ENCODE measurements around the gene AHNAK.
A peak's percentile ranks its signal among the peaks of the same experiment; 100 is the strongest.

AHNAK gene

DNA sequence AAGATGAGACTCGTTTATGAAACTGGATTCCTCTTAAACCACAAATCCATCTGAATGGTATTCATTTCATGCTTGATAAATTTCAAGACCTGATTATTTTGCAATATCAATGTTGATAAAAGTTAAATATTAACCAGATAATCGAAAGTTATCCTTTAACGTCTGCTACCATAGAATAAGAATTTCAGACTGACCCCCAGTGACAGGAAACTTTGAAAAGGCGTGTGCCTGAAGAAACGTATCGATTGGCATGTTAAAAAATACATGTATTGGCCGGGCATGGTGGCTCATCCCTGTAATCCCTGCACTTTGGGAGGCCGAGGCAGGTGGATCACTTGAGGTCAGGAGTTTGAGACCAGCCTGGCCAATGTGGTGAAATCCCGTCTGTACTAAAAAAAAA is 113.9 kb downstream of the AHNAK start:
- no peak for DNase-seq

DNA sequence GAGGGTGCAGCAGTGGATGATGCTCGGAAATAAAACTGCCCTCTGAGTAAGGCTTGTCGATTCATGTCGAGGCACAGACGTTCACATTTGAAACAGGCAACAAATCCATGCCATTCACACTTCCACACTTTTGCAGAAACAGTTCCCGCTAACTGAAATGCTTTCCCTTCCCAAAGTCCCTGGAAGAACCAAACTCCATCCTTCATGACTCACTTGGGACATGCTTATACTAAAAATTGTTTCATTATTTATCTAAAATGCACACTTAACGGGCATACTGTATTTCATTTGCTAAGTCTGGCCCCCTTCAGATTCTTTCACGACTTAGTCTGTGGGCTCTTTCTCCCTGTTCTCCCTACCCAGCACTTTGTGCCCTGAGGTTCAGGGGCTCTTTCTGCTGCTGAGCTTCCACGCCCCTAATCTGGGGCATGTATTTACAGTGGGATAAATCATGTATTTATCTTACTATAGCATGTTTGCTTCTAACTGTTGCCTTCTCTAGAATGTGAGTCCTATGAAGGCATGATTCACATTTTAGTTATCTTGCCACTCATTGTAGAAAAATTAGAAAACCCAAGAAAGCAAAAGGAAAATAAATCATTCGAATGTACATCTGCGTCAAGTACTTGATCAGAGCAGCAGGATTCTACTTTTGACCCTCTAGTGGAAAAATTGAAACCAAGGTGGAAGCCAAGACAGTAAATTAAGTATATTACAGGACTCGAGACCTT is 115.3 kb downstream of the AHNAK start:
- DNase-seq, result no peak

DNA sequence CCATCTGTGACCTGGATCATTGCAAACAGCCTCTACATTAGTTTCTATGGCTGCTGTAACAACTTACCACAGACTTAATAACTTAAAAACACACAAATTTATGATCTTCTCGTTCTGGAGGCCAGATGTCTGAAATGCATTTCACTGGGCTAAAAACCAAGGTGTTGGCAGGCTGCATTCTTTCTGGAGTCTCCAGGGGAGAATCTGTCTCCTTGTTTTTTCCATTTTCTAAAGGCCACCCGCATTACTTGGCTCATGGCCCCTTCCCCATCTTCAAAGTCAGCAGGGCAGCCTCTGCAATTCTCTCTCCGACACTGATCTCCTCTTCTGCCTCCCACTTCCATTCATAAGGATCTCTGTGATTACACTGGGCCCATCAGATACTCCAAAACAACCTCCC is 116.2 kb downstream of the AHNAK start:
- DNase-seq, result no peak

DNA sequence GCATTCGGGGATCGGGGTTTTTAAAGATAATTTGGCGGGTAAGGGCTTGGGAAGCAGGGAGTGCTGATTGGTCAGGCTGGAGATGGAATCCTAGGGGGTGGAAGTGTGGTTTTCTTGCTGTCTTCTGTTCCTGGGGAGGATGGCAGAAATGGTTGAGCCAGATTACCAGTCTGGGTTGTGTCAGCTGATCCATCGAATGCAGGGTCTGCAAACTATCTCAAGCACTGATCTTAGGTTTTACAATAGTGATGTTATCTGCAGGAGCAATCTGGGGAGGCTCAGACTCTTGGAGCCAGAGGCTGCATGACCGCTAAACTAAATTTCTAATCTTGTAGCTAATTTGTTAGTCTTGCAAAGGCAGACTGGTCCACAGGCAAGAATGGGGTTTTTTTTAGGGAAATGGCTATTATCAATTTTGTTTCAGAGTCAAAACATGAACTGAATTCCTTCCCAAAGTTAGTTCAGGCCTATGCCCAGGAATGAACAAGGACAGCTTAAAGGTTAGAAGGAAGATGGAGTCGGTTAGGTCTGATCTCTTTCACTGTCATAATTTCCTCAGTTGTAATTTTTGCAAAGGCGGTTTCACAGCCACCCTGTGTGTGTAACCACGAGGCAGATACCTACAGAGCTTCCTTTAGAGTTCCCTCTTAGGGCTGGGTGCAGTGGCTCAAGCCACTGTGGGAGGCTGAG is 117.6 kb downstream of the AHNAK start:
- peak; percentile 42 for DNase-seq

DNA sequence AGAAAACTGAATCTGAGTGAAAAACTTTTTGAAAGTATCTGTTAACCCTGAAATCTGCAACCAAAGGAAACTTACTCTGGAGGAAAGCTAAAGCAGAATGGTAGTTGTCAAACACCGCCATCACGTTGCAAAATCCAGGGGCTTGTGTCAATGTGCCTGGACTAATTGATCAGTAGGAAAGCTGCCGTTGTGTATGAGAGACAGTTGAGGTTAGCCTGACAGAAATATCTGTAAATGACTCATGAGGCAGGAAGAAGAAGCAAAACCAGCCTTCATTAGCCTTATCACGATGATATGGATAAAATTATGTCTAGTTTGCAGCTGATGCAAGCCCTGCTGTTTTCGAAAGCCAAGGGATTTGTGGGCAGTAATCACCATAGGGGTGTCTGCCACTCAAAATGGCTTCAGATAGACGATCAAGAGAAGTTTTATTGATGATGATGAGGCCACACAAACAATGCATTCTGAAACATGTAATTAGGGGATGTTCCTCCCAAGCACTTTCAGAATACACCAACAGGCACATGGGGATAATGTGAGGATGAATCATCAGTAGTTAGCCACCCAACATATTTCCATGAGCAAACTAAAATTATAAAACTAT is 118.9 kb downstream of the AHNAK start:
- DNase-seq, result peak; percentile 73 to 90

DNA sequence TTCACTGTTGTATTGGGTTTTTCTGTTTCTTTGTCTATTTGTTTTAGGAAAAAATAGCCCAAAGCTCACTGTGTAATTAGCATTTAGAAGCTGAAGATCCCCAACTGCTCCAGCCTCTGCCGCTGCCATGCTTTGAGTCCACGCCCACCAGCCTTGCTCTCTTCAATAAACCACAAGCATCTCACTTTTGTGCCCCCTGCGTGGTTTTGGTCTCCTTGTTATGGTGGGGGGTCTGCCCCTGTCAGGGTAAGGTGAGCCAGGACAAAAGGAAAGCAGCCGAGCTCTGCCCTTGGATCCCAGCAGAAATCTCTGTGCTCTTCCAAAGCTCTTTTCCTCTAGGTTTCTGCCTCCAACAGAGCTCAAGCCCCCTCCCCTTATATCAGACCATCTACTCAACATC is 123.6 kb downstream of the AHNAK start:
- no peak for DNase-seq

DNA sequence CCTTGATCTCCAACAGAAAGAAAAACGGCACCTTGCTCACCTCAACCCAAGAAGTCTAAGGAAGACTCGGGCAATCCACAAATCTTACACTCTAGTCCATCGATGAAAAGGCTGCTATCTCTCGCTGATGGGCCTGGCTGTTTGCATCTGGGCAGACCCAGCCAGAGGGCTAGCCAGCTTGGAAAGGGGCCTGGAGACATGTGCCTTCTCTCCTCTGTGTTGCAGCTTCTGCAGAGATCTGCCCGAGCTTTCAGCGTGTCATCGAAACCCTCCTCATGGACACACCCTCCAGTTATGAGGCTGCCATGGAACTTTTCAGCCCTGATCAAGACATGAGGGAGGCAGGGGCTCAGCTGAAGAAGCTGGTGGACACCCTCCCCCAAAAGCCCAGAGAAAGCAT is 124.6 kb downstream of the AHNAK start:
- DNase-seq, result no peak

DNA sequence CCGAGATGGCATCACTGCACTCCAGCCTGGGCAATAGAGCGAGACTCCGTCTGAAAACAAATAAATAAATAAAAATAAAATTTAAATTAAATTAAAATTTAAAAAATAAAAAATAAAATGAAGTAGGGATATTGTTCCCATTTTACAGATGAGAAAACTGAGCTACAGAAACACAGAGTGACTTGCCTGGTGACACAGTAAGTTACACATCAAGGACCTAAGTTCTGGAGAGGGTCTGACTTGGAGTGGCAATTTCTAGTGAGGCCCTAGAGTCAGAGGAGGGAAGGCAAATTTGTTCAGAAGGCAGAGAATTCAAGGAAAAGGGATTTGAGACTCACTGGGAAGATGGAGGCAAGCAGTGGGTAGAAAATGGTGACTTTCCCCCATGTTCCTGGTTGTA is 125.7 kb downstream of the AHNAK start:
- no peak for DNase-seq

DNA sequence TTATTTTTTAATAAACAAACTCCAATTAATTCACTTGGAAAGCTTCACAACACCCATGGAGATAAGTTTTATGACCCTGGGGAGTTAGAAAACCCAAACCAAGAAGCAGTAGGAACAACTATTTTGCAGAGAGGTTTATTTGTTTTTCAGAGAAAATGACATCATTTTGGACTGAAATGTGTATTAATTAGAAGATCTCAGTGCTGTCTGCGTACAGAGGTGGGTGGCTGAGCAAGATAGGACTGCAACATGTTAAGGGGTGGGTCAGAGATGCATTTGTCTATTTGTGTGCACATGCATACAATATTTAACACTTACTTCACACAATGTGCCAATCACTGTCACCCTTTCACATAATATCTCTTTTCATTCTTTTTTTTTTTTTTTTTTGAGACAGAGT is 126.7 kb downstream of the AHNAK start:
- no peak for DNase-seq

DNA sequence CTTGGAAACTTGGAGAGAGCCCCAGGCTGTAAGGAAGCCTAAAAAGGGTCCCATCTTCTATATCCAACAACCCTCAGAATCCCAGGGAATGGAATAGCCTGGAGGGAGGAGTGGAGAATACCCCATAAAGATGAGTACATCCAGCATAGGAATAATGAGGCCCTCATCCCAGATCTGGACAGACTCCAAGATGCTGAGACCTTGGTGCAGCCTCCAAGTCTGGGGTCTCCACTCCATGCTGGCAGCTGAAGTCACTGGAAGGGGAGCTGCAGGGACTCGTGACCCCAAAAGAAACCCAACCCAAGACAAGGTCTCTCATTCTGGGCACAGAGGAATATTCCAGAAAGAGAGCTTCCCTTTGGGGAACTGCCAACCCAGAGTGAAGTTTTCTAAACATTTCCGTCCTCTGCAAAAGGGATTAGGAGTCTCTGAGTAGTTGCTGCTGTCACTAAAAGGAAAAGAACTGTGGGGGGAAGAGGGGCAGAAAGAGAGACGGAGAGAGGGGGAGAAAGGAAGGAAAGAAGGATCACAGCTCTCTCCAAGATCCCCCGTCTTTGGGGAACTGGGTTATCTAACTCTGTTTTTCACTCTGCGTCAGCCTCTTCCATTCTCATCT is 127.2 kb downstream of the AHNAK start:
- no peak for DNase-seq

DNA sequence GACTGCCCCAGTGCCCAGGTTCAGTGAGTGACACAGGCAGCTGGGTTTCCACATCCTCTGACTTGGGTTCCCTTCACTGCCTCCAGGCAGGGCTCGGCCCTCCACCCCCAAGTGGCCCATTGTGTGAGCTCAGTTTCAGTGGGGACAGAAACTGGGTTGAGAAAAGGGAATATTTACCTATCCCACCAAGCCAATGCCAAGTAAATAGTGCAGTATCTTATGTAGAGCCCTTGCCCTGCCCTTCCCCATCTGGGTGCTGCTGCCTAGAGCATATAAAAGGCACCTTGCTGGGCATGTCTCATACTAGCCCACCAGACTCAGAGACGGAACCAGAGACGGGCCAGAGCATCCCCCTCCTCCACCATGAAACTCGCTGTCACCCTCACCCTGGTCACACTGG is 127.9 kb downstream of the AHNAK start, which contains the start of gene SCGB1A1:
SCGB1A1 (plus strand) TSS at position 301 of the 400 bp plus-strand sequence; CDS start at position 364, 63 bp downstream.
- DNase-seq, result no peak

DNA sequence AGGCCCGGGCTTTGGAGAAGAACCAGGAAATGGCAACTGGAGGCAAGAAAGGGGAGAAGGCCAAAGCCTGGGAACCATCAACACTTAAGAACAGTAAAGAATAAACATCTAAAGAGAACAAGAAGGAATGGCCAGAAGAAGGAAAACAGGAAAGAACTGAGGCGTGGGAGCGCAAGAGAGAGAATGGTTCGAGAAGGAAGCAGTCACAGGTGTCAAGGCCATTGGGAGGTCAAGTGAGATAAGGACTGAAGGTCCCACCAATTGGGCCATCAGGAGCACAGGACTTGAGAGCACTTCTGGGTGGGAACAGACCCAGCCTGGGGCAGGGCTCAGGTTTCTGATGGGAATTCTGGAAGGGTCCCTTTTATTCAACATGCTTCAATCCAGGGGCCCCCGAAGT is 128.5 kb downstream of the AHNAK start:
- DNase-seq, result no peak

DNA sequence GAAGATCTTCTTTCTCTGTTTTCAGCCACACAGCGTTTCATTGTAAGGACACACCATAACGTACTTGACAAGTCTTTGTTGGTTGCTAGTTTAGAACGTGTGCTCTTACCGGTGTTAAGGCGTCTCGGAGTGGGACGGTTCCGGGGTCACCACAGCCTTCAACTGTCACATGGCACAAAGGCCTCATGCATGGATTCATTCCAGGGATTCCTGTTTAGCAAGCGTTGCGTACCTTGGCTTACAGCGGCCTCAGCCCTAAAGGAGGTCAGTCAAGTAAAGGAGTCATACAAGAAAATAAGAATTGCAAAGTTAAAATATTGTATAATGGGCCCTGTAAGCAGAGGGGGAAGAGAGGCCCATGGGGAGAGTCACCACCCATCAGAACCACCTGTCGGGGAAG is 130.0 kb downstream of the AHNAK start:
- no peak for DNase-seq

DNA sequence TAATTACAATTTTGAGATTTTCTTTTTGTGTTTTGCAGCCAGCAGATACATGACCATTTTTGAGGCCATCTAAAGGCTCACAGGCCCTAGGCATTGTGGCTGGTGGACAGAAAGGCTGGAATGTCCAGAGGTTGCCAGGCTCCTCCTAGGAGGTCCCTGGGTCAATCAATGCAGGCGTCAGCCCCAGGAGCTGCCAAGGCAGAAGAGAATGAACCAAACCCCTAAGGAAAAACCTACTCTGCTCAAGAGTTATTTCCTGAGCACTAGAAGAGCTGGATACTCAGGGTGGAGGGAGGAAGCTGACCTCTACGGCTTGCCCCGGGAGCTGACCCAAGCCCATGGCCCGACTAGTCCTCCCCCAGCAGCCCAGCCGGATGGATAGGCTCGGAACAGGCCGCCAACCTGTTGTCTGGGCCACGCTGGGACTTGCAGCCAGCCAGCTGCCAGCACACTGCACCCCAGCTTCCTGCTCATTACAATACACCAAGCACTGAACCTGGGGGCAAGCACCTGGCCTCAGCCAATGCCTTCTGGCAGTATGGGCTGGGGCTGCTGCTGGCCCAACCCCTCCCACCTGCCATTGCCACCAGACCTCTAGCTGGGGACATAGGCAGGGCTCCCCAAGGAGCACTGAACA is 133.4 kb downstream of the AHNAK start:
- no peak for DNase-seq

DNA sequence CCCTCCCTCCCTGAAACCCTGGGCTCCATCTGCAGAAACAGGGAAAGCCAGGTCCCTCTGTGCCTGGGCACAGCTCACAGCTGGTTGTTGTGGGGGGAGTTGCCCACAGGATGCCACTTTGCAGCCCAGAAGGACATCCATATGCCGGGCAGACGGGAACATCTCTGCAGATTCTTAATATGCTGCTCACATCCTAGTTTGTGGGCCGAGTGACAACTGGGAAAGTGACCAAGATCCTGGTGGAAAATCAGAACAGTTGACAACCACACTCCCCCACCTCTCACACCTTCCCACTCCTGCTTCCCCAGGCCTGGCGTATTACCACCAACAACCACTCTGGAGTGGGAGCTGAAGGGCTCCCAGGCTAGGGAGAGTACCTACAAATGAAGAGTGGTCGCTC is 135.1 kb downstream of the AHNAK start:
- DNase-seq, result no peak

DNA sequence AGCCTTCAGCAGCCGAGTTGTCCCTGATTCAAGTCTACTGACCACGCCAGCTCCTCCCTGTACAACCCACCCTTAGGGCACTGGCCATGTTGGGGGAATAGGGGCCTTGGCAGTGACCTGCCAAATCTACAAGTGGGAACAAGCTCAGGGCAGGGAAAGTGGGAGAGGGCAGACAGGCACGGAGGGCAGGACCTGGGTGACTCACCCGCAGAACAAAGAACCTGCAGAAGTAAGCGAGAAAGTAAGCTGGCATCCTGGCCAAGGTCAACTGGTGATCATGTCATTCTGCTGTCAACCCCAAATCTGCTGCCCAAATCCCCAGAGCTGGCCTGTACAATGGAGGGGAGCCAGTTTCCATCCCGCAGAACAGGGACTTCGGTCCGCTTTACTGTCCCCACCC is 135.6 kb downstream of the AHNAK start:
- no peak for DNase-seq

DNA sequence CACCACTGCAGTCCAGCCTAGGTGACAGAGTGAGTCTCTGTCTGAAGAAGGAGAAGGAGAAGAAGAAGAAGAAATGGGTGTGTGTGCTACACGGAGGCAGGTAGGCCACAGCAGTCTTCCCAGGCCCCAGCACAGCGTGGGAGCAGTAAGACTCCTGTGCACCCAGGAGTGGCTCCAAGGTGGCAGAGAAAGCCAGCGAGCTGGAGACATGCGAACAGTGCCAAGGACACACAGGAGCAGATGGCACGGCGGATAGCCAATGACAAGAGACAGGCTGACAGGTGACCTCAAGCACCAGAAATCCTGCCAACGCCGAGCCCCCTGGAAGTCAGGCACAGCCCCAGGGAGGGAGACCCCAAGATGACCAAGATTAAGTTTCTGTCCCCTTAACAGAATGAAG is 136.8 kb downstream of the AHNAK start:
- DNase-seq, result no peak

DNA sequence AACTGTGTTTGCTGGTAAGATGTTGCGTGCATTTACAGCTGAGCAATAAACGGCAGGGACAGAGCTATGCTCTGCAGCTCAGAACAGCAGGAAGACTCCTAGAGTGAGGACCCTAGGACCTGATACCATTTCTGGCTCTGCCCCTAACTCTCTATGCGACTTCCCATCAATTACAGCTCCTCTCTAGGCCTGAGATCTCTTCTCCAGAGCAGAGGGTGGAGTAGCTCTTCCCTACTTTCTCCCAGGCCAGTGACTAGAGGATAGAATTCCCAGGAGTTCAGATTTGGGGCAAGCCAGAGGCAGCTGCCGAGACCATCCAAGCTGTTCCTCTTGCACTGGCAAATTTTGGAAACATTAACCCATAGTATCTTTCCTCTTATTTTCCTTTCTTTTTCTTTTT is 140.6 kb downstream of the AHNAK start:
- DNase-seq, result no peak

DNA sequence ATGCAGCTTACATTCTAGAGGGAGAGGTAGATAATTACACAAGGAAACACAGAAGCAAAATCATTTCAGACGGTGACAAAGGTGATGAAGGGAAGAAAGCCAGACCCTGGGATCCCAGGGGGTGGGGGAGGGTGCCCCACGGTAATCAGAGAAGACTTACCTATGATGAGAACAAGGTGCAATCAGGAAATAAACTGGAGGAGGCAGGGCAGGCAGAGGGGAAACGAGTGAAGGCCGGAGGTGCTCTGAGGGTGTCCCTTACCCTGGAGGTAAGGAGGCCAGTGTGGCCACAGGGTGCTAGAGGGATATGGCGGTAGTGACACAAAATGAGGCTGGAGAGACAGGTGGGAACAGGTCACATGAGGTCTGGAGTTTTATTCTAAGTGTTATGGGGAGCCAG is 141.7 kb downstream of the AHNAK start:
- no peak for DNase-seq

DNA sequence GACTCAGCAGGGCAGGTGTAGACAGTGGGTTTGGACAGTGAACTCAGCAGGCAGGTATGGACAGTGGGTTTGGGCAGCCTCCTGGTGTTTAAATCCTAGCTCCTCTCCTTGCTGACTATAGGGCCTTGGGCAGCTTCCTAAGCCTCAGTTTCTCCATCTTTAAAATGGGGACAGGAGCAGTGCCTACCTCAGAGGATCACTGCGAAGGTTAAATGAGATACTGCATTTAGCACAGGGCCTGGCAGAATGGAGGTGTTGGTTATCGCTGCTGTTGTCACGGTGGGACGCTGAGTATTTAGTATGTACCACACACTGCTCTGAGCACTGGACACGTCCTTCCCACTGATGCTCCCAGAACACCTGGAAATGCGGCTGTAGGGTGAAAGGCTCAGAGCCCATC is 142.2 kb downstream of the AHNAK start:
- no peak for DNase-seq

DNA sequence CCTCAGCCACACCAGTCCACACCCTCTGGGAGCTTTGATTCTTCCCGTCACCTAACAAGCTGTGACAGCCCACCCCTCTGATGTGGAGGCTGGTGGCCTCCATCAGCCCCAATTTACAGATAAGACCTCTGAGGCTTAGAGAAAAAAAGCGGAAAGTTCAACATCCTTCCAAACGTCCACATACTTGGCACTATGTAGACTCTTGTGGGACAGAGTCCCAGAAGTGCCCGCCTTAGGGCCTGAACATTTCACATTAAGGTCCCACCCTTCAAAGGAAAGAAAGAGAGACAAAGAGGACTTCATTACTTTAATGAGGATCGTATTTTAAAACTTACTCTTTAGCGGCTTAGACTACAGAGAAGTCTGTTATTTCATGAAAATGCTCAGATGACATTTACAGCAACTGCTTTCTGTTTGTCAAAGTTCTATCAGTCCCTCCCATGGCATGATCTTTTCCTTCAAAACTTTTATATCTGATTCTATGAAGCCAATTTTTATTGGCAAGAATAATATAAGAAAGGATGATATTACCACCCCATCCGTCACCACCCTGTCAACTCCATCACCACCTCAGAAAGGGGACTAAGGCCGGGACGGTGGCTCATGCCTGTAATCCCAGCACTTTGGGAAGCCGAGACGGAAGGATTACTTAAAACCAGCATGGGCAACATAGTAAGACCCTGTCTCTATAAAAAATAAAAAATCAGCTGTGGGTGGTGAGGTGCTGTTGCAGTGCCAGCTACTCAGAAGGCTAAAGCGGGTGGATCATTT is 143.5 kb downstream of the AHNAK start:
- no peak for DNase-seq

DNA sequence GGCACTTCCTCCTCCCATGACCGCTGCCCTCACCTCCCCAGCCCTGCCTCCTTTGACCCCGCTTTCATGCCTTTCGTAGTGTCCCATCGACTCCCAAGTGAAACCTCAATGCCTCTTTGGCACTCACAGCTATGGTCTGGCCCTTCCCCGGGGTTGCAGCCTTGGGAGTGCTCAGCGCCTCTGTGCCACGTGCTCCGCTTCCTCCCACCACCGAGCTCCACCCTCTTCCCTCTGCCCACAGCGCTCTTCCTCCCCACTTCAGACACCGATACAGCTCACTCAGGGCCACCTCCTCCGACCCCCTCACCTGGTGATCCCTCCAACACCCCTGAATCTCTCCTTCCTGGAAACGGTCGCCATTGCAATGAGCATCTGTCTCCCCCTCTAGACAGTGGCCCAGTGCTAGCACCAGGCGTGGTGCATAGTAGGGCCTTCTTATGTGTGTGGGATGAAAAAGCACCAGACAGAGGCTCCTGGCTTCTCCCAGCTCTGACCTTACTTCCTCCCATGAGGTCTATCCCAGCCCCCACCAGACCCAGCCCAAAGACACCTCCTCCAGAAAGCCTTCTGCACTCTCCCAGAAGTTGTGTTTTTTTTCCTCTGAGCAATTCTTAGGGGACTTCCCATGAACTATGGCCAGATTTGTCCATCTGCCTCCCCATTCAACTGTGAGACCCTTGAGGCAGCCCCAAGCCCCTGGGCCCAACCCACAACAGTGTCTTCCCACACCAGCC is 144.2 kb downstream of the AHNAK start:
- DNase-seq, result peak; percentile 59 to 80
